ENCODE data around the gene CRKL. TPM values are rescaled to one million over a fixed set of nuclear protein-coding genes. Genes with fewer than 3 reads are reported as not detected.

CRKL gene
- polyA plus RNA-seq, 2 of the 4 experiments (the other 2 are of a cell fraction), result 21.4 to 22.8 TPM

DNA sequence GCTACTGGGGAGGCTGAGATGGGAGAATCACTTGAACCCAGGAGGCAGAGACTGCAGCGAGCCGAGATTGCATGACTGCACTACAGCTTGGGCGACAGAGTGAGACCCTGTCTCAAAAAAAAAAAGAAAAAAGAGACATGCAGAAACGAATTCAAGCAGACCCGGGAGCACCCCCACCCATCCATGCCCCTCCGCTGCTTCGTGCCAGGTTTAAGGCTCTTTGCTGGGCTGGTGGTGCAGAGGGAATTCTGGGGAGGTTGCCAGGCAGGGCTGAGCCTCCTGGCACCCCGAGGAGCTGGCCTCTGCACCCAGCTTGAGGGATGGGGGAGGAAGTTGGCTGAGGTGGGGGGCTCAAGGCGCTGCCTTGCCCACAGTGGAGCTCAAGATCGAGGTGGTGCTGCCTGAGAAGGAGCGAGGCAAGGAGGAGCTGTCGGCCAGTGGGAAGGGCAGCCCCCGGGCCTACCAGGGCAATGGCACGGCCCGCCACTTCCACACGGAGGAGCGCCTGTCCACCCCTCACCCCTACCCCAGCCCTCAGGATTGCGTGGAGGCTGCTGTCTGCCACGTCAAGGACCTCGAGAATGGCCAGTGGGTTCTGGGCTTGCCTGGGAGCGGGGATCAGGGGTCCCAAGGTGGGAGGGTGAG lies 55.8 kb downstream of the CRKL start:
- ATAC-seq, result no peak
- POLR2A ChIA-PET, result interaction anchor here (1.5 to 1.7 kb wide), 2 partner anchors 9 to 15 kb away, joined by 8 to 9 read pairs; partner anchors contain the start of gene LZTR1

DNA sequence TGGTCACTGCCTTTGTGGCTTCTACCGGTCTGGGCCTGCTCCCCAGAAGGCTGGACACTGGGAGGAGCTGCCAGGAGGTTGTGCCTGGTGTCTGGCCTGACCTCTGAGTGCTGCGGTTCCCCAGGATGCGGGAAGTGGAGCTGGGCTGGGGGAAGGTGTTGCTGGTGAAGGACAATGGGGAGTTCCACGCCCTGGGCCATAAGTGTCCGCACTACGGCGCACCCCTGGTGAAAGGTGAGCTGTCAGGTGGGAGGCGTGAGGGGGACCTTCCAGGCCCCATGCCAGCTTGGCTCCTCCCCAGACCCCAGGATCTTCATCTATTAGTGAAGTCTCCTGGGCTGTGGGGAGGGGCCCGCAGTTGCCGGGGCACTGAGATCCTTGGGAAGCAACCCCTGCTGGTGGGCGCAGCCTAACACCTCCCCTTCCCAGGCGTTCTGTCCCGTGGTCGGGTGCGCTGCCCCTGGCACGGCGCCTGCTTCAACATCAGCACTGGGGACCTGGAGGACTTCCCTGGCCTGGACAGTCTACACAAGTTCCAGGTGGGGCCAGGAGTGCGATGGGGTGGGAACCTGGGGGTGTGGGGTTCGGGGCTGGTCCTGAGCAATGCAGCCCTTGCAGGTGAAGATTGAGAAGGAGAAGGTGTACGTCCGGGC lies 56.6 kb downstream of the CRKL start:
- H3K9me3 ChIP-seq, result peaks cover 8% of the 10 kb centered on the region; the same call in 1 of the 3 replicates
- H3K27ac ChIP-seq, result no peak overlapping the region
- no peaks in the 10 kb centered on the region for H3K4me1 ChIP-seq
- no peak overlapping the region for H3K4me3 ChIP-seq
- FAIRE-seq (no peak), DNase-seq (ENCODE audit: low read depth in 1 of 2, low spot score in 1 of 2) (no peak), ATAC-seq (peak in 1 of 2 experiments; percentile 34; a peak in 2 of 6 replicates)
- TF ChIP-seq, protein P1, sequence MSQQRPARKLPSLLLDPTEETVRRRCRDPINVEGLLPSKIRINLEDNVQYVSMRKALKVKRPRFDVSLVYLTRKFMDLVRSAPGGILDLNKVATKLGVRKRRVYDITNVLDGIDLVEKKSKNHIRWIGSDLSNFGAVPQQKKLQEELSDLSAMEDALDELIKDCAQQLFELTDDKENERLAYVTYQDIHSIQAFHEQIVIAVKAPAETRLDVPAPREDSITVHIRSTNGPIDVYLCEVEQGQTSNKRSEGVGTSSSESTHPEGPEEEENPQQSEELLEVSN (IDR thresholded peaks at IDR 0.05; ENCODE audit: borderline replicate concordance, low read depth), result no peak
- TF ChIP-seq, protein P2, sequence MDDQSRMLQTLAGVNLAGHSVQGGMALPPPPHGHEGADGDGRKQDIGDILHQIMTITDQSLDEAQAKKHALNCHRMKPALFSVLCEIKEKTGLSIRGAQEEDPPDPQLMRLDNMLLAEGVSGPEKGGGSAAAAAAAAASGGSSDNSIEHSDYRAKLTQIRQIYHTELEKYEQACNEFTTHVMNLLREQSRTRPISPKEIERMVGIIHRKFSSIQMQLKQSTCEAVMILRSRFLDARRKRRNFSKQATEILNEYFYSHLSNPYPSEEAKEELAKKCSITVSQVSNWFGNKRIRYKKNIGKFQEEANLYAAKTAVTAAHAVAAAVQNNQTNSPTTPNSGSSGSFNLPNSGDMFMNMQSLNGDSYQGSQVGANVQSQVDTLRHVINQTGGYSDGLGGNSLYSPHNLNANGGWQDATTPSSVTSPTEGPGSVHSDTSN (IDR thresholded peaks at IDR 0.05), result no peak
- POLR2A ChIA-PET, result interaction anchor here (1.7 kb wide), 1 partner anchor 9 kb away, joined by 8 read pairs; the partner anchor contains the start of gene LZTR1
- 87% methylated on average over 7 of the region's 21 CpGs for WGBS (ENCODE audit: missing lambda C conversion rate)
- CTCF ChIA-PET, result interaction anchor here (1.3 to 3.6 kb wide), 2 partner anchors 9 to 12 kb away, joined by 3 to 24 read pairs; no protein-coding TSS in a partner anchor
- H3K4me2 ChIP-seq, result no peak overlapping the region

More for the DNA sequence above, 55.8 kb downstream of the CRKL start:
- 87% methylated on average over 12 of the region's 21 CpGs for WGBS (ENCODE audit: missing lambda C conversion rate)
- H3K4me1 ChIP-seq, result no peaks in the 10 kb centered on the region
- TF ChIP-seq POLR2AphosphoS2 (conservative IDR thresholded peaks at IDR 0.05; ENCODE audit: low read length) (no peak), PHF8 (IDR thresholded peaks at IDR 0.05; ENCODE audit: borderline replicate concordance, low read depth) (no peak), ZFP36 (IDR thresholded peaks at IDR 0.05; ENCODE audit: borderline replicate concordance, partially characterized antibody) (no peak), JUN (IDR thresholded peaks at IDR 0.05) (no peak), EHMT2 (IDR thresholded peaks at IDR 0.05; ENCODE audit: low read depth) (no peak), KDM5A (IDR thresholded peaks at IDR 0.05) (no peak), MYC (IDR thresholded peaks at IDR 0.05; ENCODE audit: borderline replicate concordance, low read length) (no peak), HOXB5 (CRISPR knock-in tag; IDR thresholded peaks at IDR 0.05) (no peak), SREBF2 (IDR thresholded peaks at IDR 0.05) (no peak), HEYL (CRISPR knock-in tag; IDR thresholded peaks at IDR 0.05) (no peak), RNF2 (IDR thresholded peaks at IDR 0.05; ENCODE audit: borderline replicate concordance, low read depth) (no peak), ZNF302 (CRISPR knock-in tag; IDR thresholded peaks at IDR 0.05) (no peak), RARB (CRISPR knock-in tag; IDR thresholded peaks at IDR 0.05) (no peak), RCOR1 (IDR thresholded peaks at IDR 0.05; ENCODE audit: low read depth, low read length) (no peak), KDM1A (IDR thresholded peaks at IDR 0.05; ENCODE audit: low read depth) (no peak), JUNB (IDR thresholded peaks at IDR 0.05) (no peak)
- TF ChIP-seq, protein P3, sequence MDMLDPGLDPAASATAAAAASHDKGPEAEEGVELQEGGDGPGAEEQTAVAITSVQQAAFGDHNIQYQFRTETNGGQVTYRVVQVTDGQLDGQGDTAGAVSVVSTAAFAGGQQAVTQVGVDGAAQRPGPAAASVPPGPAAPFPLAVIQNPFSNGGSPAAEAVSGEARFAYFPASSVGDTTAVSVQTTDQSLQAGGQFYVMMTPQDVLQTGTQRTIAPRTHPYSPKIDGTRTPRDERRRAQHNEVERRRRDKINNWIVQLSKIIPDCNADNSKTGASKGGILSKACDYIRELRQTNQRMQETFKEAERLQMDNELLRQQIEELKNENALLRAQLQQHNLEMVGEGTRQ (IDR thresholded peaks at IDR 0.05), result no peak
- TF ChIP-seq, protein P4, sequence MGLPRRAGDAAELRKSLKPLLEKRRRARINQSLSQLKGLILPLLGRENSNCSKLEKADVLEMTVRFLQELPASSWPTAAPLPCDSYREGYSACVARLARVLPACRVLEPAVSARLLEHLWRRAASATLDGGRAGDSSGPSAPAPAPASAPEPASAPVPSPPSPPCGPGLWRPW (IDR thresholded peaks at IDR 0.05), result no peak
- TF ChIP-seq, protein P1 (IDR thresholded peaks at IDR 0.05; ENCODE audit: borderline replicate concordance, low read depth), result no peak
- TF ChIP-seq, protein P5, sequence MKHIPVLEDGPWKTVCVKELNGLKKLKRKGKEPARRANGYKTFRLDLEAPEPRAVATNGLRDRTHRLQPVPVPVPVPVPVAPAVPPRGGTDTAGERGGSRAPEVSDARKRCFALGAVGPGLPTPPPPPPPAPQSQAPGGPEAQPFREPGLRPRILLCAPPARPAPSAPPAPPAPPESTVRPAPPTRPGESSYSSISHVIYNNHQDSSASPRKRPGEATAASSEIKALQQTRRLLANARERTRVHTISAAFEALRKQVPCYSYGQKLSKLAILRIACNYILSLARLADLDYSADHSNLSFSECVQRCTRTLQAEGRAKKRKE (CRISPR knock-in tag; IDR thresholded peaks at IDR 0.05; ENCODE audit: low read depth), result no peak
- H3K9me3 ChIP-seq, result 0 out of 3 replicates have a peak, but pooled peaks cover under 1% of the 10 kb centered on the region
- no peak overlapping the region for H3K4me2 ChIP-seq
- no peak overlapping the region for H3K27ac ChIP-seq
- no peak overlapping the region for H3K4me3 ChIP-seq
- DNase-seq (ENCODE audit: low read depth in 1 of 2, low spot score in 1 of 2), result no peak
- CTCF ChIA-PET, result interaction anchor here (0.6 to 3.6 kb wide), 5 partner anchors 11 to 84 kb away, joined by 3 to 24 read pairs (median 3); no protein-coding TSS in a partner anchor
- no peak for FAIRE-seq

Measured in A549 (cell line).